Measurements from ENCODE around the gene CDH22.

- TF ChIP-seq CTCF (conservative IDR thresholded peaks at IDR 0.05 in 1 of 2, IDR thresholded peaks at IDR 0.05 in 1 of 2; ENCODE audit: extremely low read depth in 1 of 2, insufficient read depth in 1 of 2, low read depth in 1 of 2, low read length in 2 of 2) (no peak), EZH2 (IDR thresholded peaks at IDR 0.05; ENCODE audit: borderline replicate concordance, low read length) (no peak)
Observed at GRCh38 chr20:46273717-46274116, 34.6 kb downstream of the CDH22 start.

Data from mammary epithelial cell (primary cell).